H1 (cell line): ENCODE measurements around the gene MYOM1. TPM values are rescaled to one million over a fixed set of nuclear protein-coding genes. Genes with fewer than 3 reads are reported as not detected.

ENCODE experiments used
- BRCA1 ChIP-seq: IDR thresholded peaks from 2 replicates; pipeline ENCODE4 v1.6.1; 2012; ENCODE audit warnings: low read depth, low read length, improper control_type of control experiment
- CTBP2 ChIP-seq: IDR thresholded peaks from 2 replicates; pipeline ENCODE4 v1.7.0; 2011; ENCODE audit warnings: borderline replicate concordance, mild to moderate bottlenecking, moderate library complexity, mixed read lengths, low read length; ENCODE audit not compliant: insufficient read depth, insufficient read length
- EZH2 ChIP-seq: fragments of 200-600 bp; sonication (generic); IDR thresholded peaks from 2 replicates; pipeline ENCODE4 v1.7.1; 2012; ENCODE audit warnings: low read depth, mild to moderate bottlenecking, moderate library complexity, low read length, inconsistent platforms; ENCODE audit not compliant: severe bottlenecking
- JUN ChIP-seq: IDR thresholded peaks from 2 replicates; pipeline ENCODE4 v1.6.1; 2011; ENCODE audit warnings: low read depth, mild to moderate bottlenecking, improper control_type of control experiment, low read length
- KDM1A ChIP-seq: fragments of 200-600, 300-600 bp; sonication (generic); IDR thresholded peaks from 2 replicates; pipeline ENCODE4 v1.7.1; 2016; ENCODE audit warnings: mild to moderate bottlenecking, low read length, borderline replicate concordance
- MAX ChIP-seq: IDR thresholded peaks from 2 replicates; pipeline ENCODE4 v1.6.1; 2012; ENCODE audit warnings: inconsistent platforms
- POLR2A ChIP-seq, 2 experiments: IDR thresholded peaks; 1 replicate in 1 of 2; 2 replicates in 1 of 2; pipeline ENCODE4 v1.6.1; 2011; ENCODE audit warnings: low read depth in 2 of 2, low read length in 2 of 2, mild to moderate bottlenecking in 2 of 2; ENCODE audit errors: control extremely low read depth in 1 of 2
- SIX5 ChIP-seq: IDR thresholded peaks from 2 replicates; pipeline ENCODE4 v1.6.1; 2011; ENCODE audit warnings: mild to moderate bottlenecking, low read depth, low read length
- SP2 ChIP-seq: IDR thresholded peaks from 2 replicates; pipeline ENCODE4 v1.6.1; 2012; ENCODE audit warnings: mild to moderate bottlenecking, low read length, inconsistent platforms
- USF2 ChIP-seq: IDR thresholded peaks from 2 replicates; pipeline ENCODE4 v1.6.1; 2011; ENCODE audit warnings: low read length, improper control_type of control experiment
- YY1 ChIP-seq: IDR thresholded peaks from 2 replicates; pipeline ENCODE4 v1.6.1; 2011; ENCODE audit warnings: low read depth, mild to moderate bottlenecking, low read length
- polyA plus RNA-seq, 7 experiments: library from polyadenylated mRNA; depleted of rRNA in 3 of 7; stranded (reverse) in 5 of 7; unstranded in 2 of 7; fragments of >200 nt in 5 of 7; fragments of 200-250 nt in 2 of 7; gene quantifications; 1 replicate in 5 of 7; 2 replicates in 1 of 7; 4 replicates in 1 of 7; pipeline versions ENCODE4 v1.2.1 to v1.2.3, GENCODE V29; 2011 to 2013; ENCODE audit warnings: missing spikeins in 2 of 7, mixed read lengths in 2 of 7
- total RNA-seq: library from RNA; stranded (reverse); fragmentation: NEBNext Ultra II Directional; extraction: Animal tissue kit (Norgen Biotek cat#: 25700); gene quantifications from 2 replicates; pipeline ENCODE4 v1.2.1, GENCODE V29; 2021

MYOM1 gene
- total and polyA plus RNA-seq, 2 of the 8 experiments (the other 6 are each of a cell fraction or from before 2014, with no cell fraction given), result 0.06 to 0.32 TPM

GRCh38 chr18:3219631-3220335, at the start of gene MYOM1 (continued):
- TF ChIP-seq CTBP2 (no peak), KDM1A (no peak), POLR2A (IDR thresholded peaks at IDR 0.05; ENCODE audit: control extremely low read depth in 1 of 2, low read depth in 2 of 2, low read length in 2 of 2) (no peak), BRCA1 (no peak), EZH2 (no peak), SP2 (no peak), SIX5 (no peak), YY1 (no peak), USF2 (no peak), MAX (no peak), JUN (no peak)
